A549 (cell line): ENCODE results near the gene C2orf42. TPM values are rescaled to one million over a fixed set of nuclear protein-coding genes. Genes with fewer than 3 reads are reported as not detected.
A peak's percentile ranks its signal among the peaks of the same experiment; 100 is the strongest.

Experiments
- ATAC-seq, 2 experiments: fragments of 200-7000 bp in 1 of 2; fragments of >200 bp in 1 of 2; cut with Nextera tagmentation in 1 of 2; cut with Tn5 transposase in 1 of 2; 3 replicates each; pipeline versions ENCODE4 v1.8.0 to v1.9.1; 2018 to 2020; ENCODE audit warnings: mild to moderate bottlenecking in 1 of 2, moderate library complexity in 1 of 2
- CTCF ChIA-PET: fragments of 300-600 bp; sonication (Branson Sonifier 250); formaldehyde crosslinking; extraction: SDS; loops from one replicate; lab custom pipeline; 2021; ENCODE audit warnings: antibody characterized with exemption, inconsistent platforms; lab: Yijun Ruan, JAX
- POLR2A ChIA-PET: fragments of 350-600 bp; formaldehyde crosslinking; extraction: SDS; loops from one replicate; lab custom pipeline; 2021; ENCODE audit warnings: antibody characterized with exemption, inconsistent platforms; lab: Yijun Ruan, JAX
- DNase-seq, 2 experiments: peaks; one replicate each; pipeline versions ENCODE4 v3.0.0 to v3.0.0-alpha.2; 2011 to 2016; ENCODE audit warnings: low read depth in 1 of 2, low spot score in 1 of 2
- FAIRE-seq: peaks from 2 replicates; lab custom pipeline; 2011; peaks lifted over from hg19 to GRCh38; lab: Jason Lieb, UNC
- H3K27ac ChIP-seq, 2 experiments: fragments of >200 bp; sonication (Bioruptor Twin); formaldehyde crosslinking; 3 replicates each; pipeline ENCODE4 v1.5.1; 2016 to 2017
- H3K4me1 ChIP-seq: fragments of >200 bp; sonication (Bioruptor Twin); formaldehyde crosslinking; 3 replicates; pipeline ENCODE4 v1.6.1; 2016
- H3K4me2 ChIP-seq: fragments of >200 bp; sonication (Bioruptor Twin); formaldehyde crosslinking; 3 replicates; pipeline ENCODE4 v1.6.1; 2016
- H3K4me3 ChIP-seq: fragments of >200 bp; sonication (Bioruptor Twin); formaldehyde crosslinking; 3 replicates; pipeline ENCODE4 v1.5.1; 2016
- H3K9me3 ChIP-seq: fragments of >200 bp; sonication (Bioruptor Twin); formaldehyde crosslinking; 3 replicates; pipeline ENCODE4 v1.6.1; 2016
- BCL3 ChIP-seq: fragments of >200 bp; sonication (Bioruptor Twin); formaldehyde crosslinking; IDR thresholded peaks from 3 replicates; pipeline ENCODE4 v1.6.1; 2016
- EHF ChIP-seq: fragments of 250-450 bp; sonication (Bioruptor Pico); IDR thresholded peaks from 2 replicates; pipeline ENCODE4 v1.5.0; 2020; ENCODE audit warnings: mild to moderate bottlenecking
- EP300 ChIP-seq, 2 experiments: fragments of >200 bp; sonication (Bioruptor Twin); formaldehyde crosslinking; IDR thresholded peaks; 2 replicates in 1 of 2; 3 replicates in 1 of 2; pipeline ENCODE4 v1.6.1; 2016 to 2017
- FOSB ChIP-seq: fragments of 250-450 bp; sonication (Bioruptor Pico); IDR thresholded peaks from 2 replicates; pipeline ENCODE4 v1.5.0; 2020; ENCODE audit warnings: mild to moderate bottlenecking, moderate library complexity
- FOSL2 ChIP-seq, 2 experiments: fragments of 450-650 bp in 1 of 2; fragments of >200 bp in 1 of 2; sonication (Bioruptor Twin) in 1 of 2; formaldehyde crosslinking; IDR thresholded peaks; 2 replicates each; pipeline versions ENCODE4 v1.5.0 to v1.6.1; 2016 to 2020; ENCODE audit warnings: mild to moderate bottlenecking in 1 of 2, moderate library complexity in 1 of 2
- FOXS1 ChIP-seq: fragments of 250-450 bp; sonication (Bioruptor Pico); IDR thresholded peaks from 2 replicates; pipeline ENCODE4 v1.5.0; 2020; ENCODE audit warnings: mild to moderate bottlenecking, moderate library complexity
- HES2 ChIP-seq: fragments of >200 bp; sonication (Bioruptor Twin); formaldehyde crosslinking; IDR thresholded peaks from 2 replicates; pipeline ENCODE4 v1.6.1; 2016
- HEYL ChIP-seq: fragments of 250-450 bp; sonication (Bioruptor Pico); IDR thresholded peaks from 2 replicates; pipeline ENCODE4 v1.8.0; 2021; ENCODE audit warnings: mild to moderate bottlenecking, moderate library complexity
- HMGXB4 ChIP-seq: fragments of 250-450 bp; sonication (Bioruptor Pico); IDR thresholded peaks from 2 replicates; pipeline ENCODE4 v1.5.0; 2021; ENCODE audit warnings: mild to moderate bottlenecking, moderate library complexity, borderline replicate concordance
- HOXB13 ChIP-seq: fragments of 250-450 bp; sonication (Bioruptor Pico); IDR thresholded peaks from 2 replicates; pipeline ENCODE4 v1.5.0; 2020; ENCODE audit warnings: low read depth, mild to moderate bottlenecking, moderate library complexity
- HOXB5 ChIP-seq: fragments of 250-450 bp; sonication (Bioruptor Pico); IDR thresholded peaks from 2 replicates; pipeline ENCODE4 v1.5.0; 2020; ENCODE audit warnings: mild to moderate bottlenecking, moderate library complexity
- KDM5A ChIP-seq: fragments of 200-600 bp; sonication (generic); IDR thresholded peaks from 2 replicates; pipeline ENCODE4 v1.6.1; 2016; ENCODE audit warnings: antibody characterized with exemption, mild to moderate bottlenecking
- MAX ChIP-seq: IDR thresholded peaks from 2 replicates; pipeline ENCODE4 v1.6.1; 2012
- MYC ChIP-seq: IDR thresholded peaks from 2 replicates; pipeline ENCODE4 v1.6.1; 2012; ENCODE audit warnings: mild to moderate bottlenecking, inconsistent platforms, low read length, improper control_type of control experiment, borderline replicate concordance
- NFE2L2 ChIP-seq: fragments of 150-350 bp; conservative IDR thresholded peaks from 2 replicates; pipeline ENCODE4 v1.6.1; 2014; ENCODE audit warnings: low read length
- NPAS2 ChIP-seq: fragments of 250-450 bp; sonication (Bioruptor Pico); IDR thresholded peaks from 2 replicates; pipeline ENCODE4 v1.8.0; 2022; ENCODE audit warnings: mild to moderate bottlenecking, moderate library complexity, borderline replicate concordance
- NR3C1 ChIP-seq: fragments of >200 bp; sonication (Bioruptor Twin); formaldehyde crosslinking; IDR thresholded peaks from 3 replicates; pipeline ENCODE4 v1.6.1; 2017
- PBX3 ChIP-seq: IDR thresholded peaks from 2 replicates; pipeline ENCODE4 v1.6.1; 2012
- POLR2A ChIP-seq: IDR thresholded peaks from 2 replicates; pipeline ENCODE4 v1.6.1; 2012; ENCODE audit warnings: mild to moderate bottlenecking, low read length
- RAD21 ChIP-seq, 2 experiments: fragments of >200 bp in 1 of 2; sonication (Bioruptor Twin) in 1 of 2; formaldehyde crosslinking in 1 of 2; IDR thresholded peaks in 1 of 2; conservative IDR thresholded peaks in 1 of 2; 2 replicates in 1 of 2; 3 replicates in 1 of 2; pipeline ENCODE4 v1.6.1; 2012 to 2018; ENCODE audit warnings: inconsistent platforms in 1 of 2
- RCOR1 ChIP-seq: fragments of 150-350 bp; IDR thresholded peaks from 2 replicates; pipeline ENCODE4 v1.6.1; 2014; ENCODE audit warnings: antibody characterized with exemption, low read length, low read depth
- REST ChIP-seq: fragments of 200-600 bp; sonication (generic); IDR thresholded peaks from 2 replicates; pipeline ENCODE4 v1.6.1; 2016; ENCODE audit warnings: antibody characterized with exemption, mild to moderate bottlenecking, moderate library complexity
- RNF2 ChIP-seq: fragments of 200-600 bp; sonication (generic); IDR thresholded peaks from 2 replicates; pipeline ENCODE4 v1.6.1; 2016; ENCODE audit warnings: low read depth, mild to moderate bottlenecking, antibody characterized with exemption, moderate library complexity, borderline replicate concordance
- ZC3H11A ChIP-seq: fragments of 450-650 bp; IDR thresholded peaks from 2 replicates; pipeline ENCODE4 v1.6.1; 2014; ENCODE audit warnings: antibody characterized with exemption, mild to moderate bottlenecking
- ZFP36 ChIP-seq: fragments of 450-650 bp; IDR thresholded peaks from 2 replicates; pipeline ENCODE4 v1.6.1; 2014; ENCODE audit warnings: borderline replicate concordance; ENCODE audit not compliant: partially characterized antibody
- ZSCAN20 ChIP-seq: fragments of 250-450 bp; sonication (Bioruptor Pico); IDR thresholded peaks from 2 replicates; pipeline ENCODE4 v1.8.0; 2022; ENCODE audit warnings: mild to moderate bottlenecking, moderate library complexity
- WGBS: methylation state at CpG from one replicate; pipeline ENCODE4 v1.1.6; 2017; ENCODE audit errors: missing lambda C conversion rate; 5-methylcytosine and 5-hydroxymethylcytosine counted together
- polyA plus RNA-seq, 4 experiments: library from polyadenylated mRNA; depleted of rRNA in 3 of 4; stranded (reverse); fragments of >200 nt; fragmentation: RNase III in 1 of 4; extraction: RNeasy Plus Mini Kit Qiagen cat#74134 plus additional on column Dnase treatment in 1 of 4; gene quantifications; 2 replicates in 3 of 4; 3 replicates in 1 of 4; pipeline ENCODE4 v1.2.3, GENCODE V29; 2011 to 2017

C2orf42 gene
- polyA plus RNA-seq, 2 of the 4 experiments (the other 2 are of a cell fraction) = 9.5 to 10.4 TPM

GRCh38 chr2:70123829-70124116 lies 67.0 kb downstream of the C2orf42 start:
- Histone ChIP-seq H3K4me1 (peaks cover 37% of the 10 kb centered on the region), H3K27ac (peak overlapping the region; percentile 96 to 99), H3K4me3 (peak overlapping the region; percentile 52)
- WGBS = 40% methylated on average over 11 of the region's 11 CpGs
- POLR2A ChIA-PET = interaction anchor here (0.6 to 3.0 kb wide), 18 partner anchors 8 to 210 kb away, joined by 3 to 156 read pairs (median 8); partner anchors contain the start of genes C2orf42, MXD1, PCBP1 and SNRPG
- no peak; a peak in 2 of 6 replicates for ATAC-seq
- no peak for DNase-seq
- TF ChIP-seq REST (no peak), ZFP36 (no peak), NPAS2 (CRISPR knock-in tag) (no peak), HOXB5 (CRISPR knock-in tag) (no peak), HES2 (no peak), FOXS1 (CRISPR knock-in tag) (no peak), HOXB13 (no peak), RAD21 (conservative IDR thresholded peaks at IDR 0.05 in 1 of 2, IDR thresholded peaks at IDR 0.05 in 1 of 2) (no peak), RCOR1 (no peak), RNF2 (no peak), NR3C1 (no peak), NFE2L2 (no peak), HMGXB4 (CRISPR knock-in tag) (no peak)
- TF ChIP-seq, all 56 proteins: peak for 0
- CTCF ChIA-PET = interaction anchor here (1.0 to 3.1 kb wide), 8 partner anchors 8 to 41 kb away, joined by 3 to 18 read pairs (median 6); no protein-coding TSS in a partner anchor
- H3K9me3 ChIP-seq = no peaks in the 10 kb centered on the region
- FAIRE-seq = no peak
- H3K4me2 ChIP-seq = peak overlapping the region; percentile 81

GRCh38 chr2:70123051-70123828 lies 67.6 kb downstream of the C2orf42 start:
- Histone ChIP-seq H3K4me3 (peak overlapping the region; percentile 52), H3K27ac (peak overlapping the region; percentile 96 to 99), H3K9me3 (no peaks in the 10 kb centered on the region), H3K4me2 (peak overlapping the region; percentile 81), H3K4me1 (peaks cover 42% of the 10 kb centered on the region)
- POLR2A ChIA-PET = interaction anchor here (0.6 to 3.0 kb wide), 17 partner anchors 7 to 209 kb away, joined by 3 to 156 read pairs (median 5); partner anchors contain the start of genes MXD1, PCBP1 and SNRPG
- WGBS = 91% methylated on average over 20 of the region's 20 CpGs
- peak in 1 of 2 experiments; percentile 6; a peak in 3 of 6 replicates for ATAC-seq
- no peak for DNase-seq
- no peak for FAIRE-seq
- CTCF ChIA-PET = interaction anchor here (0.9 to 3.1 kb wide), 11 partner anchors 10 to 40 kb away, joined by 3 to 18 read pairs (median 7); no protein-coding TSS in a partner anchor
- TF ChIP-seq PBX3 (no peak), NR3C1 (no peak), KDM5A (no peak), ZC3H11A (no peak), MYC (no peak), ZSCAN20 (no peak), POLR2A (no peak), FOSB (no peak), RAD21 (conservative IDR thresholded peaks at IDR 0.05 in 1 of 2, IDR thresholded peaks at IDR 0.05 in 1 of 2) (no peak), RCOR1 (no peak), MAX (no peak), FOSL2 (IDR thresholded peaks at IDR 0.05) (no peak), FOSL2 (CRISPR knock-in tag; IDR thresholded peaks at IDR 0.05) (no peak), HEYL (CRISPR knock-in tag) (no peak), EP300 (IDR thresholded peaks at IDR 0.05) (no peak), BCL3 (no peak), EHF (no peak), ZFP36 (no peak)
